HG02642 (cell line): ENCODE measurements around the gene ACYP2.
"Not testable (repeated sequence)": the region's sequence is repeated elsewhere in the genome, so short reads cannot be mapped to it uniquely, and the experiment has no call there.

Experiments
- ATAC-seq: cut with Tn5 transposase; IDR thresholded peaks from one replicate; pipeline ENCODE4 v1.9.1; 2021; ENCODE audit warnings: mild to moderate bottlenecking; ENCODE audit not compliant: unreplicated experiment, poor library complexity

The ACYP2 gene

GRCh38 chr2:54259413-54260240 is 144.2 kb downstream of the ACYP2 start:
- no peak for ATAC-seq

DNA sequence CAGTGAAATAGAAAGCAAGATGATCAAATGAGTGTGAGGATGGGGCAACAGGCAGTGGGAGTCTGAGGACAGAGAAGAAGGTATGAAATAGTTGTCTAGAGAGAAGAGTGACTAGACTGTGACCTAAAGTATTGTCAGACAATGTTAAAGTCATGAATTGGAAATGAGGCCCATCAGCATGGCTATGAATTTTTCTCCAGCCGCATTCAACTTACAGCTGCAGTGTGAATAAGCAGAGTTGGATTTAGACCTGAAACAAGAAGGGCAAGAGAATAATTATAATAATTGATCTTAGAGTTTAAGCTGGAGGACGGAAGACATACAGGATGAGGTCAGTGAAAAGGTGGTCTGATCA is 144.8 kb downstream of the ACYP2 start:
- ATAC-seq, result no peak

DNA sequence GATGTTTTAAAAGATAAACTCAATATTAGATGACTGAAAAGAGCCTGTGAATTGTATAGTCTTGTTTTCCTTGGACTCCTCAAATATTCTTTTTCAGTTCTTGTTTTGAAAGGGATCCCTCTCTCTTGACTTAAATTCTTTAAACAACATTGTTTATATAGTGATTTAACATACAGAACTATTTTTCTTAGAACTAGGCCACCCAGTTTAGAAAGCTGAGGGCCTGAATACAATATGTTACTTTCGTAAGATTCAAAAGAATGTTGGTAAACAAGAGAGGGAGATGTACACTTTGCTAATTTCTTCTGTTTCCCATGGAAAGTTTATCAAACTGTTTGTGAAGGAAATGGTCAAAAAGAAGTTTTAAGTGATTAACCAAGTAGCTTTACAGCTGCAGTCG is 146.1 kb downstream of the ACYP2 start:
- ATAC-seq, result no peak

DNA sequence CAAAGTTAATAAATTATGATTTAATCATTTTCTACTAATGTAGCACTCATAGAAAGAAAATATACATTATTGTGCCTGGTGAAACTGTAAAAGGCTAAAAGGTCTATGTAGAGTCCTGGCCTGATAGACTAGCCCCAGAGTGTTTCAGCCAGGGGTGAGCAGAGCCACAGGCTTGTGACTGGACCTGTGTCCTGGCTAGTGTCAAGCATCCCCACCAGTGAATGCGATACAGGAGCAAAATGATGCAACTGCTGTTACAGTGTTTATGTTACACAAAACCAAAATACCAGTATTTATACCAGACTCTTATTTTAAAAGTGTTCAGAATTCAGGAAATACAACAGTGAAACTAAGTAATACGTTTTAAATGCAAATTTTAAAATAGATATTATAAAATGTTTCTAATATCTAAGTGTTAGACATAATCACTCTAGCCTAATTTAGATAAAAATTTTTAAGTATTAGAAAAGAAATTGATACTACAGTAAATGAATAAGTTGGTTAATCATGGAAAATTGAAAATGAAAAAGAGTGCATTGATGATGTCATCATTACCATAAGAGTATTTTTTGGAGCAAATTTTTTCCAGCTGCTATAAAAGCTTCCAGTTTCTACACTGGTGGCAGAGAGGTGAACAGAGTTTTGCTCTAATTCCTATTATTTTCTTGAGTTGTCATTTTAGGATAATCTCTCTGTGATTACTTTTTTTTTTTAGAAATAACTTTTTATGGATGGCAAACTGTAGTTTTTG is 146.8 kb downstream of the ACYP2 start:
- ATAC-seq, result no peak

DNA sequence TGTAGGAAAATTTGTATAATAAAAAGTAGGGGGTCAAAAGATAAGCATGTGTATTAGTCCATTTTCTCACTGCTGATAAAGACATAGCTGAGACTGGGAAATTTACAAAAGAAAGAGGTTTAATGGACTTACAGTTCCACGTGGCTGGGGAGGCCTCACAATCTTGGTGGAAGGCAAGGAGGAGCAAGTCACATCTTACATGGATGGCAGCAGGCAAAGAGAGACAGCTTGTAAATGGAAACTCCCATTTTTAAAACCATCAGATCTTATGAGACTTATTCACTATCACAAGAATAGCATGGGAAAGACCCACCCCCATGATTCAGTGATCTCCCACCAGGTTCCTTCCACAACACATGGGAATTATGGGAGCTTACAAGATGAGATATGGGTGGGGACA is 149.7 kb downstream of the ACYP2 start:
- not testable (repeated sequence) for ATAC-seq

DNA sequence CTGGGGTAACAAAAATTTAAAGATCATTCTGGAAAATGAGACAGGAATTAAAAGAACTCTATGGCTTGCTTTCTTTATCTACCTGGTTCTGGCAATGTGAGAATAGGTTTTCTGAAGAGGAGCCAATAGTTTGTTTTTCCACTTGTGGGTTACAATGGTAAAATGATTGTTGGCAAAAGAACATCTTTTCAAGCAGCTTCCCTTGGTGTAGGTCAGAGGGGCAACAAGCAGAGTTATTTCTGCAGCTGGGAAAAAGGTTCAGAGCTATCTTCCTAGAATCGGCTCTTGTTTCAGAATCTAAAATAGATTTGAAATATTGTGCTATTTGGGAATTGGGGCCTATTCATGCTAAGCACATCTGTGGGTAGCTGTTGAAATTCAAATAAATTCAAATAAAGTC is 152.2 kb downstream of the ACYP2 start:
- ATAC-seq, result no peak

DNA sequence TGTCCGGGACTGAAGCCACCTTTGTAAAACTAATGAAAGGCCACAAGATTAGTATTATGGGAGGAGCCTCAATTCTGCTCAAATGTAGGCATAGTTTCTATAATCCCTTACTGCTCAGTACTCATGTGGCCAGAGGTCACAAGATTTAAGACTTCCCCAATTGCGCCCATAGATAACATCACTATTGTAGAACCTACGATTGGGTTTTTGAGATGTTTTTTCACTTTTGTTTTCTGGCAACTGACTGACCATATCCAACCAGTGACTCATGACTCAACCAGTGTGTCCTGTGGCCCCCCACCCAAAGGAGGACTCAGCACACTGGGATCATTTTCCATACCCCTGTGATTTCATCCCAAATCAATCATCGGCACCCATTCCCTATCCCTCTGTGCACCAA is 155.8 kb downstream of the ACYP2 start:
- ATAC-seq, result no peak

GRCh38 chr2:54271843-54272627 is 156.6 kb downstream of the ACYP2 start:
- ATAC-seq, result peak; percentile 96

GRCh38 chr2:54274781-54275242 is 159.4 kb downstream of the ACYP2 start:
- ATAC-seq, result no peak

DNA sequence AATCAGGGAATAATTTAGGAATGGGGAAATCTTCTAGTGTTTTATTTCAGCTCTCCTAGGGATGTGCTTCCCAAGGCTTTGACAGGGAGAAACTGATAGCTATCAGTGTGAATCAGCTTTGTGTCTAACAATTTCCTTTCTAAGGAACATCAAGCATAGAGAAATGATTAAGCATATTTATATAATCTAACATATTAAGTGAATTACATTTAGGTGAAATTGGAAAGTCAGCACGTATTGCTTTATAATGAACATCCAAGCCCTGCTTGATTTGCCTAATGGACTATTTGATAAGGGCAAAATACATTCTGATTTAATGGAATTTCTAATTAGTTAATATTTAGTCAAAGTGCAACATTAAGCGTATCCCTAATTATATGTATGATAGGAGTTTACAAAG is 160.1 kb downstream of the ACYP2 start:
- ATAC-seq, result no peak

DNA sequence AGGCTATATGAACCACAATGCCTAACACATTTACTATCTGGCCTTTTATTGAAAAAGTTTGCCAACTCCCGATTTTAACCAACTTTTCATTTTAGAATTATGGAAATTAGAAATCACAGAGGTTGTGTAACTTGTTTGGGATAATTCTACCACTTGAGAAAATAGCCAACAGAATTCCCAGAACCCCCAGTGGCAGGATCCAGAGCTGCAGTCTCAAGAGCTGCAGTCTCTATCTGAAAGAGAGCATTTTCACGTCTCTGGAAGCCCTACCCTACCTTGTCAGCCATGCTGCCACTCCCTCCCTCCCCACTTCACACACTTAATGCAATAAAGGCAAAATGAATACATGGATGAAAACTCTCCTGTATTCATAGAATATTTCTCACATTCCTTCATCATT is 164.0 kb downstream of the ACYP2 start:
- ATAC-seq, result no peak

DNA sequence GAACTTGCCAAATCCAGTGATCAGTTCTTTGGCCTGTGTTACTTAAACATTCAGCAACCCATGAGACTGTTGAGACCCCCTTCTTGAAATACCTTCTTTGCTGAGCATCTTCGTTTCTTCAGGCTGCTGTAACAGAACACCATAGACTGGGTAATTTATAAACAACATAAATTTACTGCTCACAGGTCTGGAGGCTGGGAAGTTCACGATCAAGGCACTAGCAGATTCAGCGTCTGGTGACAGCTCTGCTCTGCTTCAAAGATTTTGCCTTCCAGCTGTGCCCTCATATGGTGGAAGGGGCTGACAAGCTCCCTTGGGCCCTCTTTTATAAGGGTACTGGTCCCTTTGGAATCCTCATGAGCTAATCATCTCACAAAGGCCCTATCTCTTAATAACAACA is 169.4 kb downstream of the ACYP2 start:
- ATAC-seq, result no peak

DNA sequence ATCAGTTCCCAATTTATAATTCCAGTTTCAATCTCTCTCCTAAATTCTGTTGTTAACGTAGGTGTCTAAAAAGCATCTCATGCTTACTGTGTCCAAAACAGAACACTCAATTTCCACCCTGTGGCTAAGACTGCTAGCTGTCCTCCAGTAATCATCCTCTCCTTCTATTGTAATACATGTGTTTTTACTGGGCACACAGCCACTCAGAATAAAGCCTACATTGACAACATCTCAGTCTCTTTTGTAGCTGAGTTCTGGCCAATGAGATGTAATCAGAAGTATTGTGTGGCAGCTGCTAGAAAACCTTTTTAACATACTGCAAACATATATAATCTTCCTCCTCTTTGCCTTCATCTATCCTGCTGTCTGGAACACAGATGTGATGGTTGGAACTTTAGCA is 170.0 kb downstream of the ACYP2 start:
- ATAC-seq, result no peak

- no peak for ATAC-seq
These were observed 172.1 kb downstream of the ACYP2 start for GRCh38 chr2:54287532-54287931.

DNA sequence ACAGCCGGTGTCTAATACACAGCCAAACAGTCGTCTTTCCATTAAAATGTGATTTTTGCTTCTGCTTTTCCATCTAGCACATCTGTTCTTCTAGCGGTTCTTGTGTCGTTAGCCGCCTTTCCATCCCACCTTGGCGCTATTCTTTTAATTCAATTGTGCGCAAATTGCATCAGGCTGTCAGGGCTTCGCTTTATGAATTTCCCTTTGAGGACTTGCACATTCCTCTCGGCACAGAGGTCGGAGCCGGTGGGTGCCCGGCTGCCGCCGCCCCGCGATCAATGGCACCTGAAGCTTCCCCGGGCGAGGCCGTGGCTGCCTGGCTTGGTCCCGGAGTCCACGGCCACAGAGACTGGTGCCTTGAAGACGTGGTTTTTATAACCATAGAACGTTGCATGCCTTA is 174.5 kb downstream of the ACYP2 start:
- ATAC-seq, result no peak

DNA sequence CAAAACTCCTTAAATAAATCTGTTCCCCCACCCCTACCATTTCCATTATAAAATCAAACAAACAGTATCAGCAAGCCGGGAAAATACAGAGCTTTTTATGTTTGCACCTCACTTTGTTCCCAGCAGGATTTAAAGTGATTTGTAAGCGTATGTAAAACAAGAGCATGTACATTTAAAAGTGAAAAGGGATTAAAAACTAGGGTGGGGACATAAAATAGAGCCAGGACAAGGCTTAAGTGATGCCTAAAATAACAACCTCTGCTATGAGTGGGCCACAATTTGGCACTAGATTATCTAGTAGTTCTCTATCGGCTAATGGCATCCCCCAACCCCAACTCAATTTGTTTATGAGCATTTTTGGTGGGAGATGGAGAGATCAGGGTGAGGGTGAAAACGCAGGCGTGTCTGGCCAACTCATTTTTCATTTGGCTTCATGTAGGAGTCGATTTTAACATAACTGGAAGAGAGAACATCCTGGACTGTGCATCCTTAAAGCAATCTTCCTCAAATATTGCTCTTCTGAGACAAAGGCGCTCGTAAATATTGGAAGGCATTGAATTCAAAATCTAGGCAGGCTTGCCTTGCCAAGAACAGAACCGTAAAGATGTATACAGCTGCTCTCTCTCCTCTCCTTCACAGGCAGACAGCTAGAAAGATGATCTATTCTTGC is 175.1 kb downstream of the ACYP2 start:
- ATAC-seq, result no peak

DNA sequence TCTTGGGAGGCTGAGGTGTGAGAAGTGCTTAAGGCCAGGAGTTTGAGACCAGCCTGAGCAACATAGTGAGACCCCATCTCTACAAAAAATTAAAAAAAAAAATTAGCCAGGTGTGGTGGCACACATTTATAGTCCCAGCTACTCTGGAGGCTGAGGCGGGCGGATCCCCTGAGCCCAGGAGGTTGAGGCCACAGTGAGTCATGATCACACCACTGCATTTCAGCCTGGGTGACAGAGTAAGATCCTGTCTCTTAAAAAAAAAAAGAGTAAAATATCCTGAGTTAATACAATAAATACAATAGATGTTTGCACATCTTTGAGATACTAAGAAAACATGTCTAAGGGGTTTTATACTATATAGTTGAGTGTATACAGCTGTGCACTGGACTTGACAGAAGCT is 179.2 kb downstream of the ACYP2 start:
- ATAC-seq, result not testable (repeated sequence)

GRCh38 chr2:54295911-54296310 is 180.5 kb downstream of the ACYP2 start:
- ATAC-seq, result no peak

DNA sequence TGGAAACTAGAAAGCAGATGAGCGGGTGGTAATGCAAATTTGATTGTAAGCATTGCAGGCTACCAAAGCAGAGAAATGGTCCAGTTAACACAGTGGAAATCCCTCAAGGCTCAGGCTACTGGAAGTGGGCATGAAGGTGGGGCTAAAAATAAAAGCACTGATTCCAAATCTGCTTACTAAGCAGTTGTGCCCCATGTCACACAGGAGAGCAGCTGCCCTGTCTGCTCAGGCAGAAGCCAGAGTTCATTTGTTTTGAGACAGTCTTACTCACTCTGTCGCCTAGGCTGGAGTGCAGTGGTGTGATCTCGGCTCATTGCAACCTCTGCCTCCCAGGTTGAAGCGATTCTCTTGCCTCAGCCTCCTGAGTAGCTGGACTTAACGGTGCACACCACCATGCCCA is 183.1 kb downstream of the ACYP2 start:
- ATAC-seq, result no peak

DNA sequence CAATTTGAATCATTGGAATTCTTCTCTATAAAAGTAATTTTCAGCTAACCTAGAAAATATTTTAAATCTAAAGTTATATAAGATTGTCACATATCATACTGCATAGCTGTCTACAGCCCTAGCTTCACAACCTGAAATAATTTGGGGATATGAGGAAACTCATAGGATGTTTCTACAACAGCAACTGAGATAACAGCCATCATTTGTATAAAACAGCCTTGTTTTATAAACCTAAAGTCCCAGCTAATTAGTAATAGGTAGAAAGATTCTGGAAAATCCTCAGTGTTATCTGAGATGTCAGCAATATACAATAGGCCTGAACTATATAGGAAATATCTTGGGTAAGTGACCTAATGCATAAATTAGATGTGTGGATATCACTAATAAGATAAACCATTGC is 188.2 kb downstream of the ACYP2 start:
- no peak for ATAC-seq
